K562 (cell line): Measurements from ENCODE around the gene UNC5B. TPM values are rescaled to one million over a fixed set of nuclear protein-coding genes. Genes with fewer than 3 reads are reported as not detected.

Source experiments
- ATAC-seq: fragments of 200-7000 bp; cut with Tn5 transposase; 3 replicates; pipeline ENCODE4 v1.9.1; 2020; ENCODE audit warnings: moderate library complexity
- BruUV-seq: library from RNA; stranded (reverse); fragments of 400-500 nt; replicated peaks from 2 replicates; lab custom pipeline; 2021; lab: Mats Ljungman, UMichigan
- CTCF ChIA-PET: fragments of 300-600 bp; formaldehyde crosslinking; extraction: SDS; loops from one replicate; lab custom pipeline; 2021; ENCODE audit warnings: low intra/inter-chr PET ratio; lab: Yijun Ruan, JAX
- POLR2A ChIA-PET: fragments of 300-600, 350-650 bp; sonication (Branson Sonifier 250); formaldehyde crosslinking; extraction: SDS; loops from one replicate; lab custom pipeline; 2021; ENCODE audit warnings: antibody characterized with exemption, inconsistent platforms; lab: Yijun Ruan, JAX
- DNase-seq, 4 experiments: peaks; one replicate each; pipeline versions ENCODE4 v3.0.0 to v3.0.0-alpha.2; 2011 to 2018; ENCODE audit warnings: low spot score in 3 of 4, mixed read lengths in 3 of 4; ENCODE audit errors: extremely low read depth in 1 of 4
- FAIRE-seq: peaks from 2 replicates; lab custom pipeline; 2011; peaks lifted over from hg19 to GRCh38; lab: Jason Lieb, UNC
- H2AFZ ChIP-seq: 2 replicates; pipeline ENCODE4 v1.6.0; 2011; ENCODE audit warnings: low read depth, low read length, control low read depth, inconsistent platforms
- H3K27ac ChIP-seq: fragments of 200-600 bp; 3 replicates; pipeline ENCODE4 v1.8.0; 2011; ENCODE audit warnings: low read depth, mild to moderate bottlenecking, control low read depth, inconsistent platforms, low read length, moderate library complexity, mixed read lengths; ENCODE audit errors: extremely low read depth
- H3K27me3 ChIP-seq, 2 experiments: fragments of 300-600 bp in 1 of 2; 2 replicates in 1 of 2; 3 replicates in 1 of 2; pipeline versions ENCODE4 v1.6.0 to v1.8.0; 2011; ENCODE audit warnings: inconsistent platforms in 2 of 2, low read length in 2 of 2, mild to moderate bottlenecking in 1 of 2, mixed read lengths in 1 of 2, moderate library complexity in 1 of 2; ENCODE audit not compliant: control insufficient read depth in 2 of 2, insufficient read depth in 2 of 2
- H3K36me3 ChIP-seq: fragments of 300-600 bp; 3 replicates; pipeline ENCODE4 v1.8.0; 2011; ENCODE audit warnings: mild to moderate bottlenecking, low read length, inconsistent platforms; ENCODE audit not compliant: control insufficient read depth, insufficient read depth
- H3K4me1 ChIP-seq, 2 experiments: fragments of 200-600 bp in 1 of 2; replicated peaks in 1 of 2; 2 replicates in 1 of 2; 3 replicates in 1 of 2; pipeline versions ENCODE4 v1.5.1 to v1.8.0; 2011; ENCODE audit warnings: inconsistent platforms in 2 of 2, low read length in 2 of 2, mild to moderate bottlenecking in 1 of 2, mixed read lengths in 1 of 2, moderate library complexity in 1 of 2; ENCODE audit not compliant: control insufficient read depth in 2 of 2, insufficient read depth in 2 of 2
- H3K4me2 ChIP-seq: 2 replicates; pipeline ENCODE4 v1.6.1; 2011; ENCODE audit warnings: low read length, control low read depth, inconsistent platforms, mixed read lengths; ENCODE audit not compliant: insufficient read depth
- H3K4me3 ChIP-seq: fragments of 200-600 bp; sonication (generic), shearing (Covaris generic); 2 replicates; pipeline ENCODE4 v1.5.1; 2016; ENCODE audit warnings: control low read depth, inconsistent platforms
- H3K79me2 ChIP-seq: fragments of 200-600 bp; 3 replicates; pipeline ENCODE4 v1.8.0; 2011; ENCODE audit warnings: low read length, inconsistent platforms; ENCODE audit not compliant: control insufficient read depth, insufficient read depth
- H3K9ac ChIP-seq, 2 experiments: 2 replicates each; pipeline versions ENCODE4 v1.6.0 to v1.6.1; 2011; ENCODE audit warnings: low read depth in 2 of 2, low read length in 2 of 2, control low read depth in 1 of 2, inconsistent platforms in 1 of 2, mild to moderate bottlenecking in 1 of 2, mixed read lengths in 1 of 2; ENCODE audit not compliant: insufficient read depth in 1 of 2
- H3K9me1 ChIP-seq: one replicate; pipeline ENCODE4 v1.6.0; 2011; ENCODE audit warnings: inconsistent platforms, mild to moderate bottlenecking, low read length, moderate library complexity; ENCODE audit not compliant: control insufficient read depth, insufficient read depth
- H3K9me3 ChIP-seq: replicated peaks from 2 replicates; pipeline ENCODE4 v1.5.1; 2011; ENCODE audit warnings: low read depth, low read length, inconsistent platforms; ENCODE audit not compliant: control insufficient read depth, insufficient read depth
- H4K20me1 ChIP-seq: replicated peaks from 2 replicates; pipeline ENCODE4 v1.6.1; 2011; ENCODE audit warnings: low read length, inconsistent platforms, mixed read lengths; ENCODE audit not compliant: control insufficient read depth, insufficient read depth
- CHD4 ChIP-seq: fragments of 200-600 bp; sonication (generic); IDR thresholded peaks from 3 replicates; pipeline ENCODE4 v1.6.1; 2012; ENCODE audit warnings: low read depth, mild to moderate bottlenecking, mixed read lengths, low read length, inconsistent platforms; ENCODE audit not compliant: insufficient read depth, insufficient replicate concordance, poor library complexity, severe bottlenecking
- E2F5 ChIP-seq: sonication (generic); formaldehyde crosslinking; IDR thresholded peaks from 2 replicates; pipeline ENCODE4 v1.8.0; 2022; ENCODE audit warnings: mild to moderate bottlenecking, missing genetic modification reagents
- EHMT2 ChIP-seq: fragments of 450-650 bp; IDR thresholded peaks from 2 replicates; pipeline ENCODE4 v1.6.1; 2018; ENCODE audit warnings: antibody characterized with exemption
- FOXA3 ChIP-seq, 2 experiments: fragments of 450-650 bp in 1 of 2; sonication (generic) in 1 of 2; formaldehyde crosslinking; IDR thresholded peaks in 1 of 2; conservative IDR thresholded peaks in 1 of 2; 2 replicates each; pipeline versions ENCODE4 v1.4.0 to v1.8.0; 2020 to 2022; ENCODE audit warnings: mild to moderate bottlenecking in 2 of 2, missing genetic modification reagents in 1 of 2
- FOXJ2 ChIP-seq: fragments of 200-800 bp; sonication (Bioruptor generic); IDR thresholded peaks from 2 replicates; pipeline ENCODE4 v1.6.1; 2016; ENCODE audit warnings: missing genetic modification characterization, missing compliant biosample characterization
- ILF3 ChIP-seq: fragments of 450-650 bp; IDR thresholded peaks from 2 replicates; pipeline ENCODE4 v1.6.1; 2018; ENCODE audit warnings: antibody characterized with exemption, mild to moderate bottlenecking, moderate library complexity, borderline replicate concordance
- L3MBTL2 ChIP-seq: fragments of 450-650 bp; IDR thresholded peaks from 2 replicates; pipeline ENCODE4 v1.6.1; 2016; ENCODE audit warnings: mild to moderate bottlenecking, moderate library complexity
- MEIS2 ChIP-seq: fragments of 450-650 bp; IDR thresholded peaks from 2 replicates; pipeline ENCODE4 v1.6.1; 2014; ENCODE audit warnings: mild to moderate bottlenecking; ENCODE audit not compliant: partially characterized antibody
- PHF21A ChIP-seq: fragments of 450-650 bp; IDR thresholded peaks from 2 replicates; pipeline ENCODE4 v1.6.1; 2017; ENCODE audit warnings: low read depth, borderline replicate concordance
- PKNOX1 ChIP-seq: fragments of 450-650 bp; IDR thresholded peaks from 2 replicates; pipeline ENCODE4 v1.6.1; 2016
- ZFP36 ChIP-seq: fragments of 150-350 bp; IDR thresholded peaks from 2 replicates; pipeline ENCODE4 v1.6.1; 2018; ENCODE audit warnings: low read length, low read depth; ENCODE audit not compliant: partially characterized antibody
- ZNF512 ChIP-seq: IDR thresholded peaks from 2 replicates; pipeline ENCODE4 v1.6.1; 2016; ENCODE audit warnings: missing genetic modification characterization, missing compliant biosample characterization
- WGBS: fragments of 100-300 bp; shearing (Covaris generic); methylation state at CpG from one replicate; pipeline ENCODE4 v1.1.6; 2016; ENCODE audit warnings: low coverage, mixed read lengths; ENCODE audit not compliant: insufficient coverage; ENCODE audit errors: missing lambda C conversion rate; 5-methylcytosine and 5-hydroxymethylcytosine counted together
- in situ Hi-C: fragments of 300-500 bp; cut with MboI; formaldehyde crosslinking; loops from 4 replicates; pipeline ENCODE4 v1.15.0; 2018; ENCODE audit warnings: inconsistent platforms, mixed read lengths
- intact Hi-C: fragments of 100-400 bp; cut with micrococcal nuclease; formaldehyde crosslinking; loops from 2 replicates; pipeline ENCODE4 v1.14.2; 2022
- polyA plus RNA-seq, 8 experiments: library from polyadenylated mRNA; depleted of rRNA in 4 of 8; stranded (reverse) in 5 of 8; unstranded in 3 of 8; fragments of >200 nt; fragmentation: Nextera tagmentation in 2 of 8; fragmentation: Illumina TruSeq in 1 of 8; extraction: Ambion mirVana in 2 of 8; extraction: Trizol in 1 of 8; gene quantifications; 2 replicates each; pipeline versions ENCODE4 v1.2.1 to v1.2.3, GENCODE V29; 2011 to 2014; ENCODE audit warnings: inconsistent platforms in 1 of 8, missing spikeins in 1 of 8
- total RNA-seq, 7 experiments: library from RNA; depleted of rRNA in 6 of 7; stranded (reverse); fragments of >200 nt in 6 of 7; fragmentation: Illumina TruSeq in 2 of 7; extraction: Trizol in 2 of 7; gene quantifications; 2 replicates each; pipeline versions ENCODE4 v1.2.1 to v1.2.3, GENCODE V29; 2011 to 2021; ENCODE audit warnings: low replicate concordance in 1 of 7

UNC5B gene
- total and polyA plus RNA-seq, 9 of the 15 experiments (the other 6 are each of a cell fraction or from before 2014, with no cell fraction given): 0.10 to 8.4 (median 2.1) TPM

- no peak for TF ChIP-seq FOXA3 (CRISPR knock-in tag; conservative IDR thresholded peaks at IDR 0.05 in 1 of 2, IDR thresholded peaks at IDR 0.05 in 1 of 2)
- peak; percentile 64 for TF ChIP-seq MEIS2
- no peak for TF ChIP-seq CHD4
- TF ChIP-seq PKNOX1: 0 out of 2 replicates have a peak, but pooled peaks have one; percentile 14
Observed at GRCh38 chr10:71228875-71229675, 16.7 kb downstream of the UNC5B start (continued).

GRCh38 chr10:71229726-71230655 lies 17.6 kb downstream of the UNC5B start:
- 11% methylated on average over 11 of the region's 11 CpGs for WGBS
- Histone ChIP-seq H3K27me3 (peaks cover 0 to 16% of the 10 kb centered on the region in 2 experiments; a peak in 2 of 5 replicates), H3K4me1 (peaks cover 33 to 38% of the 10 kb centered on the region in 2 experiments), H3K9me3 (no peaks in the 10 kb centered on the region), H3K27ac (no peak overlapping the region), H3K4me3 (no peak overlapping the region), H3K9me1 (no peaks in the 10 kb centered on the region), H4K20me1 (peaks cover 7% of the 10 kb centered on the region; the same call in 1 of the 2 replicates), H2AFZ (no peak overlapping the region), H3K4me2 (no peak overlapping the region), H3K79me2 (no peaks in the 10 kb centered on the region), H3K9ac (peak overlapping the region in 1 of 2 experiments; percentile 81; a peak in 2 of 4 replicates), H3K36me3 (no peaks in the 10 kb centered on the region)
- CTCF ChIA-PET: no interaction called here
- FAIRE-seq (no peak), ATAC-seq (peak; percentile 53), DNase-seq (no peak)
- intact Hi-C loops (no loop called here), in situ Hi-C loops (no loop called here)
- POLR2A ChIA-PET: interaction anchor here (0.5 to 3.7 kb wide), 7 partner anchors 8 to 92 kb away, joined by 3 to 14 read pairs (median 3); no protein-coding TSS in a partner anchor
- no TSS peak for BruUV-seq
- no peak for TF ChIP-seq FOXJ2 (tag)
- 0 out of 2 replicates have a peak, but pooled peaks have one; percentile 34 for TF ChIP-seq E2F5
- no peak for TF ChIP-seq PHF21A
- no peak for TF ChIP-seq EHMT2
- TF ChIP-seq ILF3: no peak
- TF ChIP-seq ZNF512 (tag): no peak
- peak; percentile 62 for TF ChIP-seq ZFP36
- peak in 1 of 2 experiments; percentile 72; a peak in 2 of 4 replicates for TF ChIP-seq FOXA3 (CRISPR knock-in tag; conservative IDR thresholded peaks at IDR 0.05 in 1 of 2, IDR thresholded peaks at IDR 0.05 in 1 of 2)
- peak; percentile 39 for TF ChIP-seq L3MBTL2
